Hematopoietic multipotent progenitor cell treated with erythropoietin and hydrocortisone succinate and interleukin-3 and kit ligand, for 15 days (in vitro differentiated cells): ENCODE measurements around the gene FOXC1.

ENCODE experiments used
- DNase-seq: peaks from one replicate; pipeline ENCODE4 v3.0.0-alpha.2; 2015; ENCODE audit warnings: low spot score

Gene FOXC1

GRCh38 chr6:1600063-1600763 lies 9.5 kb upstream of the FOXC1 start:
- no peak for DNase-seq

GRCh38 chr6:1600764-1601157 lies 9.0 kb upstream of the FOXC1 start:
- no peak for DNase-seq

GRCh38 chr6:1601158-1602048 lies 8.3 kb upstream of the FOXC1 start:
- no peak for DNase-seq

- no peak for DNase-seq
Observed at GRCh38 chr6:1602049-1602713, 7.5 kb upstream of the FOXC1 start.

GRCh38 chr6:1603708-1604107 lies 6.0 kb upstream of the FOXC1 start:
- no peak for DNase-seq

GRCh38 chr6:1604158-1605003 lies 5.3 kb upstream of the FOXC1 start:
- peak; percentile 32 for DNase-seq

- no peak for DNase-seq
Observed at GRCh38 chr6:1605004-1605892, 4.5 kb upstream of the FOXC1 start.

- DNase-seq: no peak
Observed at GRCh38 chr6:1605893-1606779, 3.6 kb upstream of the FOXC1 start.

- DNase-seq: no peak
Observed at GRCh38 chr6:1606780-1607515, 2.8 kb upstream of the FOXC1 start.

- no peak for DNase-seq
Observed at GRCh38 chr6:1607516-1608221, 2.0 kb upstream of the FOXC1 start.

GRCh38 chr6:1608222-1609040 lies 1.3 kb upstream of the FOXC1 start:
- DNase-seq: no peak

GRCh38 chr6:1609041-1609647 lies 571 bp upstream of the FOXC1 start:
- DNase-seq: no peak

- no peak for DNase-seq
Observed at GRCh38 chr6:1610497-1611321, 994 bp downstream of the FOXC1 start.

- DNase-seq: no peak
Observed at GRCh38 chr6:1611322-1611571, 1.5 kb downstream of the FOXC1 start.

- no peak for DNase-seq
Observed at GRCh38 chr6:1611572-1612298, 2.0 kb downstream of the FOXC1 start.
